Mammary epithelial cell (primary cell): ENCODE data around the gene CAMTA1.

Experiments used
- CTCF ChIP-seq, 2 donors: IDR thresholded peaks in 1 of 2; conservative IDR thresholded peaks in 1 of 2; 2 replicates each; pipeline ENCODE4 v1.5.1; 2011 to 2012; ENCODE audit warnings: inconsistent platforms in 2 of 2, low read length in 2 of 2, mild to moderate bottlenecking in 2 of 2, control low read depth in 1 of 2, low read depth in 1 of 2; ENCODE audit not compliant: insufficient read depth in 1 of 2; ENCODE audit errors: extremely low read depth in 1 of 2
- EZH2 ChIP-seq: IDR thresholded peaks from 2 replicates; pipeline ENCODE4 v1.6.1; 2012; ENCODE audit warnings: low read length, inconsistent platforms, borderline replicate concordance

- no peak for TF ChIP-seq CTCF (conservative IDR thresholded peaks at IDR 0.05 in 1 of 2, IDR thresholded peaks at IDR 0.05 in 1 of 2; ENCODE audit: extremely low read depth in 1 of 2, insufficient read depth in 1 of 2, low read depth in 1 of 2, low read length in 2 of 2)
- TF ChIP-seq EZH2 = no peak
Measured at GRCh38 chr1:7450838-7451237, 665.6 kb downstream of the CAMTA1 start.
